Measurements from ENCODE around the gene ATF2.
"Not testable (repeated sequence)": the region's sequence is repeated elsewhere in the genome, so short reads cannot be mapped to it uniquely, and the experiment has no call there.

The ATF2 gene

DNA sequence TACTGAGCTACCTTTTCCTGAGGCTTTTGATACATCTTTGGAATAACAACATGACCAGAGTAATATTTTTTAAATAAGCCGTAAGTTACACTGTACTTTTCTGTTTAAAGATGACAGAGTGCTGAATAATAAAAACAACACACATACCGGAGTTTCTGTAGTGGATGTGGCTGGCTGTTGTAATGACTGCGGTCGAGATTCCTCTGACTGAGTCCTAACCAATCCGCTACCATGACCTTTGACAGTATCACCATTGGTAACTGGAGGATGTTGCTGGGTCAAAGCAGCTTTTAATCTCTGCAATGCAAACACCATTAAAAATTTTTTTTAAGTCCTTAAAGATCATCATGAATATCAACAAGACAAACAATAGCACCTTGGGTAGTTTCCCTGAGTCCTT, 70.7 kb downstream of the ATF2 start:
- no peak for DNase-seq (ENCODE audit: low read depth in 2 of 2)

DNA sequence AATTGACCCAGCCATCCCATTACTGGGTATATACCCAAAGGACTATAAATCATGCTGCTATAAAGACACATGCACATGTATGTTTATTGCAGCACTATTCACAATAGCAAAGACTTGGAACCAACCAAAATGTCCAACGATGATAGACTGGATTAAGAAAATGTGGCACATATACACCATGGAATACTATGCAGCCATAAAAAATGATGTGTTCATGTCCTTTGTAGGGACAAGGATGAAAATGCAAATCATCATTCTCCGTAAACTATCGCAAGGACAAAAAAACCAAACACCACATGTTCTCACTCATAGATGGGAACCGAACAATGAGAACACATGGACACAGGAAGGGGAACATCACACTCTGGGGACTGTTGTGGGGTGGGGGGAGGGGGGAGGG, 83.9 kb downstream of the ATF2 start:
- DNase-seq (ENCODE audit: low read depth in 2 of 2): not testable (repeated sequence)

DNA sequence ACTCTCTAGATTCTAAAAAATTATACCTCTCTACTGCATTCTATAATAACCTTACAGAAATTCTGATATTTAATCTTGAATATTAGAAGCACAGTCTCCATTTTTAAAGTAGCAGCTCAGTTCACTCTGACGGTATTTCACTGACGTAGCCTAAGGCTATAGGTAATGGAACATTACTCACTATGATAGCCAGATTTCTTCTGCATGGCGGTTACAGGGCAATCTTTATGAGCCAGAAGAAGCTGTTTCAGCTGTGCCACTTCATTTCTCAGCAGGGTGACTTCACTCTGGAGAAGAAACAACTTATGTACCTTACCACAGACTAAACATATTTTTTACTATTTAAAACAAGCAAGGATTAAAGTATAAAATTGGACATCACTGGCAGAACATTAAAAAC, 87.5 kb downstream of the ATF2 start:
- DNase-seq (ENCODE audit: low read depth in 2 of 2): no peak

DNA sequence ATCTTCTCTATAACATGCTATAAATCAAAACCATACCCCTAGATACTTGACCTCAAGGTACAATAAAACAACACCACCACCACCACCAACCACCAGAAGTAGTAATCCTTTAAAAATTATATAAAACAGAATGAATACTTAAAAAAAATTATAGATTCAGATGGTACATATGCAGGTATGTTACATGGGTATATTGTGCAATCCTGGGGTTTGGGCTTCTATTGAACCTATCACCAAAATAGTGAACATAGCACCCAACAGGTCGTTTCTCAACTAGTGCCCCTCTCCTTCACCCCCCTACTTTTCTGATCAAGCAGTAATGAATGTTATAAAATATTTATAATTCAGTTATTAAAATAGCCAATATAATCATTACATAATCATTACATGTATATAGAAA, 91.7 kb downstream of the ATF2 start:
- DNase-seq (ENCODE audit: low read depth in 2 of 2): no peak

DNA sequence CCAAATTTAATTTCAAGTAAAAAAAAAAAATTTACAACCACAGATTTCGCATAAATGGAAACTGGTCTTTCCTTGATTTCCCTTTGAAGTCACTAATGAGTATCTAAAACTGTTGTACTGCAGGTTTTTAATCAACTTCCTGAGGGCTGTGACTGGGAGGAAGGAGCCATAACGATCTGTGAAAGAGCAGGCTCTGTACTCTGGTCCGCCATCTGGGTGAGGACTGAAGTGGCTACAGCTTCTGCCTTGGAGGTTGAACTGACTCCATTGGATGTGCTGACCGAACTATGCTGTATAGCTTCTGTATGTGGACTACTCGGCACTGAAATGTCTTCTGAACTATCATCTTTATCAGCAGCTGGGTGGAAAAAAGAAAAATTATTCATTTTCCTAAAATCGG, 93.5 kb downstream of the ATF2 start:
- DNase-seq (ENCODE audit: low read depth in 2 of 2): no peak

DNA sequence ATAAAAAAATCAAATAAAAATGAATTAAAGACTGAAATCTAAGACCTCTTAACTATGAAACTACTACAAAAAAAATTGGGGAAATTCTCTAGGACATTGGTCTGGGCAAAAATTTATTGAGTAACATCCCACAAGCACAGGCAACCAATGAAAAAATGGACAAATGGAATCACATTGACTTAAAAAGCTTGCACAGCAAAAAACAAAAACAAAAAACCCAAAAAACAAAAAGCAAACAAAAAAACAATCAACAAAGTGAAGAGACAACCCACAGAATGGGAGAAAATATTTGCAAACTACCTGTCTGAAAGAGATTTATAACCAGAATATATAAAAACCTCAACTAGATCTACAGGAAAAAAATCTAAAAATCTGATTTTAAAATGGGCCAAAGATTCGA, 99.5 kb downstream of the ATF2 start:
- DNase-seq (ENCODE audit: low read depth in 2 of 2): no peak

DNA sequence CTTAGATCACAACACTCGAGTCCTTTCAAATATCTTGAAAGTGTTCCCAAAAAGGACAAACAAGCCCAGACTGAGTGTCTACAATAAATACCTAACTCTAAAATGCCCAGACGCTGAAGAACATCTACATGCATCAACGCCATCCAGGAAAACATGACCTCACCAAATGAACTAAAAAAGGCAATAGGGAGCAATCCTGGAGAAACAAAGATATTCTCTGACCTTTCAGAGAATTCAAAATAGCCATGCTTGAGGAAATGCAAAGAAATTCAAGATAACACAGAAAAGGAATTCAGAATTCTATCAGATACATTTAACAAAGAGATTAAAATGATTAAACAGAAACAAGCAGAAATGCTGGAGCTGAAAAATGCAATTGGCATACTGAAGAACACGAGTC, 101.6 kb downstream of the ATF2 start:
- no peak for DNase-seq (ENCODE audit: low read depth in 2 of 2)

DNA sequence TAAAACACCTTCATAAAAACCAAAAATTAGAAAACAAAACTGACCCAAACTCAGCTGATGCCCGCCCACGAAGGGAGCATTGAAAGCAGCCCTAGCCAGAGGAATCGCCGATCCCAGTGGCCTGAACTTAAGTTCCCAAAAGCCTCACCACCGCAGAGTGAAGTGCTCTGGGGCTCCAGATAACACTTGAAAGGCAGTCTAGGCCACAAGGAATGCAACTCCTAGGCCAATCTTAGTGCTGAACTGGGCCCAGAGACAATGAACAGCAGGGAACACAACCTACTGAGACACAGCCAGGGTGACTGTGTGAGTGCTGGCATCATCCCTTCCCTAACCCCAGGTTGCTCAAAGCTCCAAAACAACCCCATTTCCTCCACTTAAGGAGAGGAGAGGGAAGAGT, 103.2 kb downstream of the ATF2 start:
- DNase-seq (ENCODE audit: low read depth in 2 of 2): no peak

DNA sequence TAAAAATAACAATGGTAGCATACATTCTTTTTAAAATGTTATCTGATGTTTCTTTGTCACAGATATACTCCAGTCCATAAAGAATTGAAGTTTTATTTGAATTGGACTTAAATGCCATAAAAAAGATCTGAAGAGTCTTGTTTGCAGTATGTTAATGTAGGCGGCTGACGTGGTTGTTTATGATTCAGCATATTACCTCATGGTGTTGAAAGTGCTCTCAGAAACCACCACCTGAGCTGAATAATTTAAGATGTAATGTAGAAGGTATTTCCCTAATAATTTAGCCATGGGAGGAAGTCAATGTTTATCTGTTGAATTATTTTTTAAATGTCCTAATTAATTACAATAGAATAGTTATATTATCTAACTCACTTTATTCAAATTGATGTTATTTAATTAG, 104.3 kb downstream of the ATF2 start:
- no peak for DNase-seq (ENCODE audit: low read depth in 2 of 2)

DNA sequence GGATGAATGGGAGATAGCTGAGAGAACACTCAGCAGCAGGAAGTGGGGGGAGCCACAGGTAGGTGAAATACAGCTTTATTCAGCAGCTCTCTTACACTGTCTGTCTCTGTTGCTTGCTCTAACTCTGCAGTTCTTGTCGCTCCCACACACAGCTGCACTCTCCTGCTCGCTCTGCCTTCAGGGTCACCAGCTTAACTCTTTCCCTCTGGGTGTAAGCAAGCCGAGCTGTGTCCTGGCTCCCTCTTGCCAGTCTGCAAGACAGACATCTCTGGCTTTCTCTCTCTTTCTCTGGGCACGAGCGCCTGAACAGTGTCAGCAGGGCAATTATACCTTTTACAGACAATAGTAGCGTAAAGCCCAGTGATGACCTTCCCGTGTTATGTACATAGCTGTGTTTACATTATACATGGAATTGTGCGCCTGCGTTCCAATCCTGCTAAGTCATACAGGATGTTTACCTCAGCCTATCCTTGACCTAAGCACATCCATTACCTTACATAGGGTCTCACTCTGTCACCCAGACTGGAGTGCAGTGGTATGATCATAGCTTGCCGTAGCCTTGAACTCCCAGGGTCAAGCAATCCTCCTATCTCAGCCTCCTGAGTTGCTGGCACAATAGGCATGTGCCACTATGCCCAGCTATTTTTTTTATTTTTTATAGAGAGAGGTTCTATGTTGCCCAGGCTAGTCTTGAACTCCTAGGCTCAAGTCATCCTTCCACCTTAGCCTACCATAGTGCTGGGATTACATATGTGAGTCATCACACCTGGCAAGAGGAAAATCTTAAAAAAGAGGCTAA, 105.0 kb downstream of the ATF2 start:
- no peak for DNase-seq (ENCODE audit: low read depth in 2 of 2)

DNA sequence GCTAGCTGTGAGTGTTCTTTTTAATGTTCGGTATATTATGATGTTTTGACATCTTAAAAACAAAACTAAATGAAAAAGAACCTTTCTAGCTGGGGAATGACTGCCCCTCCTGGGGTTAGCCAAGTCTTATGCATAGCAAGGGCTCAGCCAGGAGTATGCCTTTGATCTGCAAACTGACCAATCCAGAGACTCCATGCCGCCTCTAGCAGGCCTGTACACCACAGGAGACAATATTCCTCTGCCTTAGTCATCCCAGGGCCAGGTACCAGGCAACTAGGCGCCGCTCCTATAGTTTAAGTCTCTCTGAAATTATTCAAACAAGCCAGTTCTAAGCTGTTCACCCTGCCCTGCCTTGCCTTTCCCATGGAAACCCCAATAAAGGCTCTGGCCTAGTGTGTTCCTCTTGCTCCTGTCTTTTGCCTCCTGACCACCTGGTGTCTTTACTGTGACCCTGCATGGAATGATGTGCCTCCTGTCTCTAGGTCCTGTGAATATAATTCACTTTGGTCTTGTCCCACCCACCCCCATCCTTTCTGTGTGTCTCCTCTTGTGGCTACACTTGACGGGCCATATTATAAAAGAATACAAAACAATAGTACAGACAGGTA, 110.8 kb downstream of the ATF2 start:
- DNase-seq (ENCODE audit: low read depth in 2 of 2): no peak

DNA sequence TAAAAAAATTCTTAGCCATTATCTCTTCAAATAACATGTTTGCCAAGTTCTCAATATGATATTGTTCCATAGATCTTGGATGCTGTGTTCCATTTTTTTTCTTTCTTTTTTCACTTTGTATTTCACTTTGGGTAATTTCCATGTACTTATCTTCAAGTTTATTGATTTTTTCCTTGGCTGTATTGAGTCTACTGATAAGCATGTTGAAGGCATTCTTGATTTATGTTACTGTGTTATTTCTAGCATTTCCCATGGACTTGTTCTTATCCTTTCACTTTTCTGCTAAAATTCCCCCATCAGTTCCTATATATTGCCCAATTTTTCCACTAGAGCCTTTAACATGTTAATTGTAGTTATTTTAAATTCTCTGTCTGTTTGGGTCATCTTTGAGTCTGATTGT, 112.0 kb downstream of the ATF2 start:
- DNase-seq (ENCODE audit: low read depth in 2 of 2): no peak

DNA sequence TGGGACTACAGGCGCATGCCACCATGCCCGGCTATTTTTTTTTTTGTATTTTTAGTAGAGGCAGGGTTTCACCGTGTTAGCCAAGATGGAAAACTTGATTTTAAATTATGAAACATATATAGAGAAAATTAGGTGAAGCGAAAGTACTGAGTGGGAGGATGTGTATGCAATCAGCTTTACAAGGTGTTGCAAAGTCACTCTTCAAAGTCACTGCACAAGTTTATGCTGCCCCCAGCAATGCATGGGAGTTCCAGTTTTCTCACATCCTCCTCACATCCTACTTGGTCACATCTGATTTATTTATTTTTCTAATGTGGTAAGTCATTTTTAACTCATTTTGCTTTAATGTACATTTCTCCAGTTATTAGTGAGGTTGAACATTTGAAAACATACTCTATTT, 113.7 kb downstream of the ATF2 start:
- DNase-seq (ENCODE audit: low read depth in 2 of 2): no peak

DNA sequence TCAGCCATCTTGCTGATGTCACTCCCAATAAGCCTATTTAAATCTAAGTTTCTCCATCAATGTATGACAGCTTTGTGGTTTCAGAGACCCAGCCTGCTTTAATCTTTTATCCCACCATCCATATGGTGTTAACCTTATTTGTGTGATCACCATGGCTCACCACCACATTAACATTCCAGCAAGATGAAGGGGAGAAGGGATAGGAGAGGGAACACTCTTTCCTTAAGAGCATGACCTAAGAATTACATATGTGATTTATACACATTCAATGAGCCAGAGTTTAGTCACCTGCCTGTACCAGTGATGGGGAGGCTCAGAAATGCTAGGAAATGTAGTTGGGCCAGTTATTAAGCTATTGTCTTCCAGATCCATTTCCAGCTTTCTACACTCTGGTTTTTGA, 118.3 kb downstream of the ATF2 start:
- no peak for DNase-seq (ENCODE audit: low read depth in 2 of 2)

DNA sequence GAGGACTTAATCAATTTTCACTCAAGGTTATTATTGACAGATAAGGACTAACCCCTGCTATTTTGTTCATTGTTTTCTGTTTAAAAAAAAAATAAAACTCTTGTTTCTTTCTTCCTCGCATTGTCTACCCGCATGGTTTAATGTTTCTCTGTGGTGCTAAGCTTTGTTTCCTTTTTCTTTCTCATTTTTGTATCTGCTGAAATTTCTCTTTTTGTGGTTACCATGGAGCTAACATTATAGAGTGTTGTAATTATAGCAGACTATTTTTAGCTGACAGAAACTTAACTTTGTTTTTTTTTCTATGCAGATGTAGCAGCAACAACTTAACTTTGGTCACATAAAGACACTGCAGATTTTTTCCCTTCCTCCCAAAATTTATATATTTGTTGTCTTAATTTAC, 119.7 kb downstream of the ATF2 start:
- no peak for DNase-seq (ENCODE audit: low read depth in 2 of 2)

DNA sequence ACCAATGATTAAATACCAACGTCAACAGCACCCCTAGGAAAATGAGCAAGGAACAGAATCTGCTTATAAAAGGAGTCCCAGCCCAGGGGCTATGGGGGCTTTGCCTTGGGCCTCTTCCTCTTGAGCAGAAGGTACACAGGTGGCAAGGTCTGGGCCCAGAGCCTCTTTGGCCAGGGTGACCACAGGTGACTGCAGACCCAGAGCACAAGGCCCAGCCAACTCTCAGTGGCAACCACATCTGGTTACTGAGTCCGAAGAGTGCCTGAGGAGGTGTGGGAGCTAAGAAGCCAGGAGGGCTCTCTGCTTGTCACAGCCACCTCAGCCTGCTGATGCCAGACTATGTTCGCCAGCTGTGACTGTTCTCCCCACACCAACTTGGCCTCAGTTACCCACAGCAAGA, 128.5 kb downstream of the ATF2 start:
- no peak for DNase-seq (ENCODE audit: low read depth in 2 of 2)

DNA sequence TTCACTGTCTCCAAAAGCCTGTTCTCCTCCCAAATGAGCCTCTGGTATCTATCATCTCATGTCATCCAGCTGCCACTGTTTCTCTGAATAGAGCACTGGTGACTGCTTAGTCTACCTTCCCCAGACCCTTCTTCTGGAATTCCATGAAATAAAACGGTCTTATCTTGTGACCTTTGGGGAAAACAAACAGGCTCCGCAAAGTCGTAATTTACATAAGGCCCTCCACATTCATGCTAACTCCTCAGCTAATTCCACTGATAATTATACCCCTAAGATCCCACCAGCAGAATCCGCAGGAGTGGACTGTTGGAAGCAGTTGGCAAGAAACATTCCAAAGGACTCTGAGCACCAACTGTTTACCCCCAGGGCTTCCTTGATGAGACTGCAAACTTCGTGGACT, 129.0 kb downstream of the ATF2 start:
- no peak for DNase-seq (ENCODE audit: low read depth in 2 of 2)

DNA sequence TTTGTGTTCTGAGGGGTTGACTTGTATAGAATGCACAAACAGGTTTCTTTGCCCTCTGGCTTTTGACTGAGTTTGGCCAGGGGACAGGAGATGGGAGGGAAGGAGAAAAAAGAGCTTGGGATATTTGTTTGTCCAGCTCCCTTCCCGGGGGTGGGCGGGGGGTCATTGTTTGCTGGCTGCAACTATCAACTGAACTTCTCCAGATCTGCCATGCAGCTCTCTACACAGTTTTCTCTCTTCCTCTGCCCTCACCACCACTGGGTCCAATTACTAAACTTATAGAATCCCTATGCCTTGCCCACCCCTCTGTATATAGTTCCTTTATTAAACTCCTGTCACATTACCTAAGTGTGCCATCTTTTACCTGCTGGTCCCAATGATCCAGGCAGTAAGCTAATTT, 130.1 kb downstream of the ATF2 start:
- DNase-seq (ENCODE audit: low read depth in 2 of 2): no peak

DNA sequence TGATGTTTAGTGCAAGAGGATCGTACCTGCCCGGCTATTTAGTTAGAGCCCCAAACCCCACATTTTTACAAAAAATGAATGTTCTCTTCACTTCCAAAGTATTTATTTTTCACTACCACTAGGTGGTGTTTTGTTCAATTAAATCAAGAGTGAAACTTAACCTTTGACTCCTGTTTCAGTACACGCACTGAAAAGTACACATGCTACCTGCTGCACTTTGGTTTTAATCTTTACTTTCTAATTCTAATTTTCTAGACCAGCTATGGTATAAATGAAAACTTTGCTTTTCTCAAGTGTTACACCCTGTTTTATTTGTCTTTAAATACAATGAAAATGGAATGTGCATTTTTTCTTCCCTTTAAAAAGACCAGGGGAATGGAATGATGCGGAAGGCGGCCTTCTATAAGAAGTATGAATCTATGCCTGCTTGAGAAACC, 131.4 kb downstream of the ATF2 start:
- no peak for DNase-seq (ENCODE audit: low read depth in 2 of 2)

DNA sequence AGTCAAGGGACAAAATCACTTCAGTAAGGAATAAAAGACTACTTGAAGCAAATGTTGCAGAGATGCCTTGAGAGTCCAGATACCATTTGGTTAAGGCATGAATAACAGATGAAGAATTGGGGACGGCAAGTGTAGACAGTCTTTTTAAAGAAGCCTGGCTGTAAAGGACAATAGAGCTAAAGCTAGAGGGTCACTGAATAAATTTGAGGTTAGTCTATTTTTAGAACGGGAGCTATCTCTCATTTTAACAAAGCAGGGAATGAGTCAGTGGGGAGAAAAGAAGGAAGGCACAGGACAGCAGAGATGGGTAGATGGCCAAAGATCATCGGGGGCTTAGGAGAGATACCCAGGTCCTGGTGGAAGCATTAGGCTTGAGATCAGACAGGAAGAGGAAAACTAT, 132.2 kb downstream of the ATF2 start:
- DNase-seq (ENCODE audit: low read depth in 2 of 2): no peak

DNA sequence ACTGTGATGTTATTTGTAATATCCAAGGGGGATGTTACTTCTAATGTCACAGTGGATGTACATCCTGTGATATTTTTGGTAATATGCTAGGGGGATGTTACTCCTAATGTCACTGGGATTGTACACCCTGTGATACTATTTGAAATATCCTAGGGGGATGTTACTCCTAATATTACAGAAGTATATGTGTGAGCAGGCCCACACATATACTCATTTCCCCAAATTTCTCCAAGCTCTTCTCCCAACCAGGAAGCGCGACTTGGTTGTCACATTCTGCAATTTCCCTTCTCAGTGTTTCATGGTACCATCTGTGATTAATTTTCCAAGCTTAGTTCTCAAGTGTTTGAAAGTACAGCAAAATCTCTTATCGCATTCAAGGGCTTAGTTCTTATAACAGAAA, 133.3 kb downstream of the ATF2 start:
- DNase-seq (ENCODE audit: low read depth in 2 of 2): no peak

DNA sequence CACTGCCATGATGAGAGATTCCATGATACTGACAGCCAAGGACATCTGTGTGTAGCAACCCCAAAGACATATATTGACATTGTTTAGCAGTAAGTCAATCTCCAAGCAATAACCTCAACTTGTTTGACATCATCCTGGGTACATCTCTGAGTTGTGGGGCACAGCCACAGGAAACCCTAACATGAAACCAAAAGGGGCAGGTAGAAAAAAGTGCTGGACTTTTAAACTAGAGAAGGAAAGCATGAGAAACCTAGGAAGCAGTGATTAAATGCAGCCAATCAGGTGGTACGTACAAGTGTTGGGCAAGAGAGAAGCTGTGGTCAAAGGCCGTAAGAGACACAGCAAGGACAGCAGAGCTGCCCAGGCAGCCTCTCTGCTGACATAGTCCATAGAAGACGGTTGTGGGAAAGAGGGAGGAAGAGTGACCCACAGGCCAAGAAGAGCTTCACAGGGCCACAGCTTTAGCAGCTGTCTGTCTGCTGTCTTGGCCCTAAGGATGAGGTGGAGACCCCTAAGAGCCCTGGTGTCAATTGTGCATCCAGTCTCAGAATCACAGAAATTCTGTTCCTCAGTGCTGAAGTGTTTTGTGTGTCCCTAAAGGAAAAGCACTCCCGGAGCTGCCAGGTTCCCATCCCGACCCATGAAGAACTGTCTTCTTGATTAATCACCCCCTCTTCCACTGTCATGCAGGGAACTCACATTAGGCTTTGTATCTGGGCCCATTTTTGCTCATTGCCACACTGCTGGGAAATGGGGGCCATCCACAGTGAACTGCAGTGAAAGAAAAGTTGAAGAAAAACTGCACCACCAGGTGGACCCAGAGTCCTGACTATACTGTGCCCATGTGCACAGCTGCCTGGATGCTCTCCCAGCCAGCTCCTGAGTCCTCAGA, 137.4 kb downstream of the ATF2 start:
- DNase-seq (ENCODE audit: low read depth in 2 of 2): peak in 1 of 2 donors; percentile 1

DNA sequence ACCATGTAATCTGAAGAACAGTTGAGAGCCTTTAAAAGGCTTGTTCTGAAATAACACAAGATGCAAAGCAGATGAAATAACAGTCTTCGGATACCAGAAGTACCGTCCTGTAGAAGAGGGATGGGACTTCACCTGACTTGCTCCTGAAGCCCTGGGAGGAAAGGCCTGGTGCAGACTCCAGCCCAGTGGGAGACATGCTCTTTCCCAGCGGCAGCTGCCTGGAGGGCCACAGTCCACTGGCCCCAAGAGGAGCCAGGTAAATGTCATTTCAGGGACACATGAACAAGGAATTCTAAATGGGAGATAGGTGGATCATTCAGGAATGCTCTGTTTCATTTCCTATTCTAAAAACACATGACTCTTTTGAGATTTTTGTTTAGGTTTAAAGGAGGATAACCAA, 140.2 kb downstream of the ATF2 start:
- DNase-seq (ENCODE audit: low read depth in 2 of 2): no peak

All from stimulated activated CD4-positive, alpha-beta T cell treated with anti-CD3 and anti-CD28 coated beads, Interleukin-15, amount 100 ng/mL, for 48 hours (primary cell).